ENCODE results near the gene KLHDC3. TPM values are rescaled to one million over a fixed set of nuclear protein-coding genes. Genes with fewer than 3 reads are reported as not detected.

Gene KLHDC3
- total and polyA plus RNA-seq, 2 of the 13 experiments (the other 11 are each of a cell fraction or from before 2014, with no cell fraction given), result 78.3 to 91.5 TPM

GRCh38 chr6:43013097-43013842 lies 779 bp upstream of the KLHDC3 start:
- CTCF ChIA-PET (ENCODE audit: low intra/inter-chr PET ratio, low total read pairs), result no interaction called here
- in situ Hi-C loops (cut with HindIII; ENCODE audit: extremely low pct_ligation_motif_present, low pct_unique_long_range_greater_than_20kb), result no loop called here
- no peak for TF ChIP-seq ZNF20 (CRISPR knock-in tag; IDR thresholded peaks at IDR 0.05)
- TF ChIP-seq, protein P1, sequence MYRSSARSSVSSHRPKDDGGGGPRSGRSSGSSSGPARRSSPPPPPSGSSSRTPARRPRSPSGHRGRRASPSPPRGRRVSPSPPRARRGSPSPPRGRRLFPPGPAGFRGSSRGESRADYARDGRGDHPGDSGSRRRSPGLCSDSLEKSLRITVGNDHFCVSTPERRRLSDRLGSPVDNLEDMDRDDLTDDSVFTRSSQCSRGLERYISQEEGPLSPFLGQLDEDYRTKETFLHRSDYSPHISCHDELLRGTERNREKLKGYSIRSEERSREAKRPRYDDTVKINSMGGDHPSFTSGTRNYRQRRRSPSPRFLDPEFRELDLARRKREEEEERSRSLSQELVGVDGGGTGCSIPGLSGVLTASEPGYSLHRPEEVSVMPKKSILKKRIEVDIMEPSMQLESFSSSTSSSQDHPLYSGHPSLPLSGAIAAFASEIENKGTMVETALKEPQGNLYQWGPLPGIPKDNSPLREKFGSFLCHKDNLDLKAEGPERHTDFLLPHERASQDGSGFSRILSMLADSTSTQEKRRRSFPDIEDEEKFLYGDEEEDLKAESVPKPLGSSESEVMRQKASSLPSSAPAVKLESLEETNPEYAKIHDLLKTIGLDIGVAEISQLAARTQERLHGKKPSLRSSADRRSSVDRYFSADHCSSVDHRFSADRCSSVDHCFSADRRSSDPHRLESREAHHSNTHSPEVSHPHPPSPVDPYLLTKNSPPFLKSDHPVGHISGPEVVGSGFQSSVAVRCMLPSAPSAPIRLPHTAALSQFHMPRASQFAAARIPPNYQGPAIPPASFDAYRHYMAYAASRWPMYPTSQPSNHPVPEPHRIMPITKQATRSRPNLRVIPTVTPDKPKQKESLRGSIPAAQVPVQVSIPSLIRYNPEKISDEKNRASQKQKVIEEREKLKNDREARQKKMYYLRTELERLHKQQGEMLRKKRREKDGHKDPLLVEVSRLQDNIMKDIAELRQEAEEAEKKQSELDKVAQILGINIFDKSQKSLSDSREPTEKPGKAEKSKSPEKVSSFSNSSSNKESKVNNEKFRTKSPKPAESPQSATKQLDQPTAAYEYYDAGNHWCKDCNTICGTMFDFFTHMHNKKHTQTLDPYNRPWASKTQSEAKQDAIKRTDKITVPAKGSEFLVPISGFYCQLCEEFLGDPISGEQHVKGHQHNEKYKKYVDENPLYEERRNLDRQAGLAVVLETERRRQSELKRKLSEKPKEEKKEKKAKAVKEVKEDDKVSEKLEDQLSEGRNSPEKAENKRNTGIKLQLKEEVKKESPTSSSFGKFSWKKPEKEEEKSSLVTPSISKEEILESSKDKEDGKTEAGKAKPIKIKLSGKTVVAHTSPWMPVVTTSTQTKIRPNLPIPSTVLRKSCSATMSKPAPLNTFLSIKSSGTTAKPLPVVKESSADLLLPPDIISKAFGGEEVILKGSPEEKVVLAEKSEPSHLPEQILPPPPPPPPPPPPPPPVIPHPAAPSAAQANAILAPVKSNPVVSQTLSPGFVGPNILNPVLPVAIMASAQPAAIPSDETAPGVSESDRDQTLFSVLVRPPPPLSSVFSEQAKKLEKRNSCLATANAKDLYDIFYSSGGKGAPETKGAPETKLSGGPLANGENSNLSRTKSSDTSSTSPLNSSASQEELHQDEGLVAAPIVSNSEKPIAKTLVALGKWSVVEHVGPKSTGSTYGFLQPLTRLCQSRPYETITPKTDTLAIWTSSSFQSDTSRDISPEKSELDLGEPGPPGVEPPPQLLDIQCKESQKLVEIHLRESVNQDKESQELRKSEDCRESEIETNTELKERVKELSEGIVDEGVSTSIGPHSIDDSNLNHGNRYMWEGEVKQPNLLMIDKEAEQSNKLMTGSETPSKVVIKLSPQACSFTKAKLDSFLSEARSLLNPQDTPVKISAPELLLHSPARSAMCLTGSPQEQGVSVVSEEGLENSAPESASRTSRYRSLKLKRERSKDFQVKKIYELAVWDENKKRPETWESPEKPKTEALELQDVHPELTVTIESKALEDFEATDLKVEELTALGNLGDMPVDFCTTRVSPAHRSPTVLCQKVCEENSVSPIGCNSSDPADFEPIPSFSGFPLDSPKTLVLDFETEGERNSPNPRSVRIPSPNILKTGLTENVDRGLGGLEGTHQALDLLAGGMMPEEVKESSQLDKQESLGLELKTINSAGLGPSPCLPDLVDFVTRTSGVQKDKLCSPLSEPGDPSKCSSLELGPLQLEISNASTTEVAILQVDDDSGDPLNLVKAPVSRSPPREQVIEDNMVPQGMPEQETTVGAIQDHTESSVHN (CRISPR knock-in tag; IDR thresholded peaks at IDR 0.05), result no peak
- TF ChIP-seq, protein P2, sequence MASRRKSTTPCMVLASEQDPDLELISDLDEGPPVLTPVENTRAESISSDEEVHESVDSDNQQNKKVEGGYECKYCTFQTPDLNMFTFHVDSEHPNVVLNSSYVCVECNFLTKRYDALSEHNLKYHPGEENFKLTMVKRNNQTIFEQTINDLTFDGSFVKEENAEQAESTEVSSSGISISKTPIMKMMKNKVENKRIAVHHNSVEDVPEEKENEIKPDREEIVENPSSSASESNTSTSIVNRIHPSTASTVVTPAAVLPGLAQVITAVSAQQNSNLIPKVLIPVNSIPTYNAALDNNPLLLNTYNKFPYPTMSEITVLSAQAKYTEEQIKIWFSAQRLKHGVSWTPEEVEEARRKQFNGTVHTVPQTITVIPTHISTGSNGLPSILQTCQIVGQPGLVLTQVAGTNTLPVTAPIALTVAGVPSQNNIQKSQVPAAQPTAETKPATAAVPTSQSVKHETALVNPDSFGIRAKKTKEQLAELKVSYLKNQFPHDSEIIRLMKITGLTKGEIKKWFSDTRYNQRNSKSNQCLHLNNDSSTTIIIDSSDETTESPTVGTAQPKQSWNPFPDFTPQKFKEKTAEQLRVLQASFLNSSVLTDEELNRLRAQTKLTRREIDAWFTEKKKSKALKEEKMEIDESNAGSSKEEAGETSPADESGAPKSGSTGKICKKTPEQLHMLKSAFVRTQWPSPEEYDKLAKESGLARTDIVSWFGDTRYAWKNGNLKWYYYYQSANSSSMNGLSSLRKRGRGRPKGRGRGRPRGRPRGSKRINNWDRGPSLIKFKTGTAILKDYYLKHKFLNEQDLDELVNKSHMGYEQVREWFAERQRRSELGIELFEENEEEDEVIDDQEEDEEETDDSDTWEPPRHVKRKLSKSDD (CRISPR knock-in tag; IDR thresholded peaks at IDR 0.05; ENCODE audit: low read depth), result 0 out of 2 replicates have a peak, but pooled peaks have one; percentile 15
- no peak for TF ChIP-seq ZNF557 (CRISPR knock-in tag; IDR thresholded peaks at IDR 0.05)
- TF ChIP-seq ATRX (CRISPR knock-in tag; IDR thresholded peaks at IDR 0.05; ENCODE audit: borderline replicate concordance), result no peak
- no peak for TF ChIP-seq MIXL1 (CRISPR knock-in tag; IDR thresholded peaks at IDR 0.05)
- TF ChIP-seq PHF8 (CRISPR knock-in tag; IDR thresholded peaks at IDR 0.05), result no peak
- TF ChIP-seq NFE2L1 (CRISPR knock-in tag; IDR thresholded peaks at IDR 0.05; ENCODE audit: borderline replicate concordance), result no peak
- no peak for TF ChIP-seq ZNF614 (CRISPR knock-in tag; IDR thresholded peaks at IDR 0.05; ENCODE audit: borderline replicate concordance)
- no peak for TF ChIP-seq FOSL2 (CRISPR knock-in tag; IDR thresholded peaks at IDR 0.05)
- no peak for TF ChIP-seq POLR2G (IDR thresholded peaks at IDR 0.05; ENCODE audit: low read depth, low read length)
- TF ChIP-seq TAF15 (IDR thresholded peaks at IDR 0.05; ENCODE audit: low read depth, low read length, poor library complexity, severe bottlenecking), result no peak
- TF ChIP-seq NR2F2 (IDR thresholded peaks at IDR 0.05; ENCODE audit: borderline replicate concordance, low read depth), result no peak; the same call in 1 of the 2 replicates

More at GRCh38 chr6:43013097-43013842, 779 bp upstream of the KLHDC3 start:
- H3K36me3 ChIP-seq (replicated peaks in 1 of 2; ENCODE audit: control insufficient read depth in 1 of 2, insufficient read depth in 2 of 2, low read length in 2 of 2), result peaks cover 25 to 58% of the 10 kb centered on the region in 2 experiments
- H4K20me1 ChIP-seq (ENCODE audit: insufficient read depth, low read length), result no peaks in the 10 kb centered on the region
- H3K4me2 ChIP-seq (ENCODE audit: low read depth, low read length), result peak overlapping the region; percentile 98
- POLR2A ChIA-PET, result interaction anchor here (0.9 to 5.3 kb wide), 27 partner anchors 10 to 503 kb away, joined by 3 to 76 read pairs (median 8); partner anchors contain the start of genes CNPY3, CUL7, CUL9 and KLC4
- no peak overlapping the region for H2AFZ ChIP-seq (ENCODE audit: low read length)
- FAIRE-seq (no peak), ATAC-seq (no peak; the same call in 2 of the 3 replicates), DNase-seq (ENCODE audit: low spot score) (no peak)
- H3K9me3 ChIP-seq (ENCODE audit: low read length), result no peaks in the 10 kb centered on the region
- H3K4me3 ChIP-seq (replicated peaks in 1 of 3; ENCODE audit: insufficient read depth in 1 of 3, low read depth in 2 of 3, low read length in 3 of 3), result peak overlapping the region; percentile 73 to 91 (median 88)
- no TSS peak for BruUV-seq (replicated peaks)
- WGBS (ENCODE audit: low lambda C conversion rate), result 2% methylated on average over 25 of the region's 25 CpGs
- H3K9ac ChIP-seq (ENCODE audit: insufficient read depth, low read depth, low read length), result peak overlapping the region; percentile 82
- H3K4me1 ChIP-seq (ENCODE audit: insufficient read depth, low read length), result peaks cover 38% of the 10 kb centered on the region
- no peaks in the 10 kb centered on the region; a peak in 1 of 5 replicates for H3K27me3 ChIP-seq (ENCODE audit: control insufficient read depth in 1 of 2, insufficient read depth in 2 of 2, low read length in 2 of 2)
- intact Hi-C loops (cut with micrococcal nuclease; ENCODE audit: unreplicated experiment), result loop anchor here (1.0 to 5.0 kb wide), 3 partner anchors 29 to 51 kb away; partner anchors contain the start of genes CUL7, GNMT and PPP2R5D
- H3K79me2 ChIP-seq (ENCODE audit: insufficient read depth, low read length), result peaks cover 34% of the 10 kb centered on the region
- H3K27ac ChIP-seq (ENCODE audit: extremely low read length, insufficient read depth, low read length), result peak overlapping the region; percentile 31
